ENCODE results near the gene TK1.
A peak's percentile ranks its signal among the peaks of the same experiment; 100 is the strongest.
"Not testable (repeated sequence)": the region's sequence is repeated elsewhere in the genome, so short reads cannot be mapped to it uniquely, and the experiment has no call there.

The TK1 gene

GRCh38 chr17:78186692-78187595 is at the start of gene TK1, which contains the start of gene AFMID:
TSS of gene TK1 (minus strand) at chr17:78187052. CDS start at chr17:78186994, 58 bp downstream.
TSS of gene AFMID (plus strand) at chr17:78187362. CDS start at chr17:78187371, 9 bp downstream.
- H3K4me1 ChIP-seq (ENCODE audit: control insufficient read depth in 2 of 2, insufficient read depth in 2 of 2, low read length in 2 of 2): peaks cover 11 to 17% of the 10 kb centered on the region in 2 donors
- peak within 1 kb of the TSS; percentile 72 to 81 for H3K9ac ChIP-seq (ENCODE audit: low read depth in 1 of 2, low read length in 2 of 2)

GRCh38 chr17:78235885-78236284 is 49.0 kb upstream of the TK1 start:
- Histone ChIP-seq H3K36me3 (ENCODE audit: control insufficient read depth in 2 of 2, insufficient read depth in 2 of 2, low read length in 2 of 2) (no peaks in the 10 kb centered on the region), H3K4me3 (ENCODE audit: low read length in 2 of 2) (no peak overlapping the region), H3K9me3 (ENCODE audit: control insufficient read depth in 2 of 2, low read length in 2 of 2) (no peaks in the 10 kb centered on the region), H3K9ac (ENCODE audit: low read depth in 1 of 2, low read length in 2 of 2) (no peak overlapping the region), H3K27ac (ENCODE audit: low read depth in 2 of 2, low read length in 2 of 2) (no peak overlapping the region), H3K27me3 (ENCODE audit: control insufficient read depth in 2 of 2, insufficient read depth in 2 of 2, low read length in 2 of 2) (peaks cover 14% of the 10 kb centered on the region in 2 donors), H3K4me1 (ENCODE audit: control insufficient read depth in 2 of 2, insufficient read depth in 2 of 2, low read length in 2 of 2) (no peaks in the 10 kb centered on the region)

More at GRCh38 chr17:78186692-78187595, at the start of gene TK1, which contains the start of gene AFMID:
- H3K27me3 ChIP-seq (ENCODE audit: control insufficient read depth in 2 of 2, insufficient read depth in 2 of 2, low read length in 2 of 2): no peaks in the 10 kb centered on the region
- H3K36me3 ChIP-seq (ENCODE audit: control insufficient read depth in 2 of 2, insufficient read depth in 2 of 2, low read length in 2 of 2): peaks cover 0 to 3% of the 10 kb centered on the region in 2 donors
- peak within 1 kb of the TSS; percentile 90 to 91 for H3K27ac ChIP-seq (ENCODE audit: low read depth in 2 of 2, low read length in 2 of 2)
- H3K9me3 ChIP-seq (ENCODE audit: control insufficient read depth in 2 of 2, low read length in 2 of 2): no peaks in the 10 kb centered on the region
- H3K4me3 ChIP-seq (ENCODE audit: low read length in 2 of 2): peak within 1 kb of the TSS; percentile 77 to 88

GRCh38 chr17:78235022-78235421 is 48.2 kb upstream of the TK1 start:
- H3K4me1 ChIP-seq (ENCODE audit: control insufficient read depth in 2 of 2, insufficient read depth in 2 of 2, low read length in 2 of 2); H3K9me3 ChIP-seq (ENCODE audit: control insufficient read depth in 2 of 2, low read length in 2 of 2); H3K27ac ChIP-seq (ENCODE audit: low read depth in 2 of 2, low read length in 2 of 2); H3K9ac ChIP-seq (ENCODE audit: low read depth in 1 of 2, low read length in 2 of 2); H3K36me3 ChIP-seq (ENCODE audit: control insufficient read depth in 2 of 2, insufficient read depth in 2 of 2, low read length in 2 of 2); H3K4me3 ChIP-seq (ENCODE audit: low read length in 2 of 2): not testable (repeated sequence)
- peaks cover 20 to 21% of the 10 kb centered on the region in 2 donors for H3K27me3 ChIP-seq (ENCODE audit: control insufficient read depth in 2 of 2, insufficient read depth in 2 of 2, low read length in 2 of 2)

- no peaks in the 10 kb centered on the region for H3K4me1 ChIP-seq (ENCODE audit: control insufficient read depth in 2 of 2, insufficient read depth in 2 of 2, low read length in 2 of 2)
These were observed 47.5 kb upstream of the TK1 start for GRCh38 chr17:78234261-78234865.

GRCh38 chr17:78233678-78234077 is 46.8 kb upstream of the TK1 start:
- Histone ChIP-seq H3K27me3 (ENCODE audit: control insufficient read depth in 2 of 2, insufficient read depth in 2 of 2, low read length in 2 of 2) (peaks cover 21 to 23% of the 10 kb centered on the region in 2 donors), H3K27ac (ENCODE audit: low read depth in 2 of 2, low read length in 2 of 2) (no peak overlapping the region), H3K4me1 (ENCODE audit: control insufficient read depth in 2 of 2, insufficient read depth in 2 of 2, low read length in 2 of 2) (no peaks in the 10 kb centered on the region), H3K9me3 (ENCODE audit: control insufficient read depth in 2 of 2, low read length in 2 of 2) (no peaks in the 10 kb centered on the region), H3K36me3 (ENCODE audit: control insufficient read depth in 2 of 2, insufficient read depth in 2 of 2, low read length in 2 of 2) (no peaks in the 10 kb centered on the region), H3K9ac (ENCODE audit: low read depth in 1 of 2, low read length in 2 of 2) (no peak overlapping the region), H3K4me3 (ENCODE audit: low read length in 2 of 2) (no peak overlapping the region)

More at GRCh38 chr17:78234261-78234865, 47.5 kb upstream of the TK1 start:
- H3K9me3 ChIP-seq (ENCODE audit: control insufficient read depth in 2 of 2, low read length in 2 of 2): no peaks in the 10 kb centered on the region
- H3K27ac ChIP-seq (ENCODE audit: low read depth in 2 of 2, low read length in 2 of 2): no peak overlapping the region
- H3K27me3 ChIP-seq (ENCODE audit: control insufficient read depth in 2 of 2, insufficient read depth in 2 of 2, low read length in 2 of 2): peaks cover 21 to 22% of the 10 kb centered on the region in 2 donors
- no peak overlapping the region for H3K4me3 ChIP-seq (ENCODE audit: low read length in 2 of 2)
- H3K9ac ChIP-seq (ENCODE audit: low read depth in 1 of 2, low read length in 2 of 2): no peak overlapping the region
- no peaks in the 10 kb centered on the region for H3K36me3 ChIP-seq (ENCODE audit: control insufficient read depth in 2 of 2, insufficient read depth in 2 of 2, low read length in 2 of 2)

GRCh38 chr17:78232859-78233173 is 46.0 kb upstream of the TK1 start:
- Histone ChIP-seq H3K27ac (ENCODE audit: low read depth in 2 of 2, low read length in 2 of 2) (no peak overlapping the region), H3K9ac (ENCODE audit: low read depth in 1 of 2, low read length in 2 of 2) (no peak overlapping the region), H3K36me3 (ENCODE audit: control insufficient read depth in 2 of 2, insufficient read depth in 2 of 2, low read length in 2 of 2) (no peaks in the 10 kb centered on the region), H3K4me1 (ENCODE audit: control insufficient read depth in 2 of 2, insufficient read depth in 2 of 2, low read length in 2 of 2) (no peaks in the 10 kb centered on the region), H3K4me3 (ENCODE audit: low read length in 2 of 2) (no peak overlapping the region), H3K9me3 (ENCODE audit: control insufficient read depth in 2 of 2, low read length in 2 of 2) (no peaks in the 10 kb centered on the region), H3K27me3 (ENCODE audit: control insufficient read depth in 2 of 2, insufficient read depth in 2 of 2, low read length in 2 of 2) (peaks cover 21 to 27% of the 10 kb centered on the region in 2 donors)

- no peak overlapping the region for H3K27ac ChIP-seq (ENCODE audit: low read depth in 2 of 2, low read length in 2 of 2)
- peaks cover 23 to 27% of the 10 kb centered on the region in 2 donors for H3K27me3 ChIP-seq (ENCODE audit: control insufficient read depth in 2 of 2, insufficient read depth in 2 of 2, low read length in 2 of 2)
- no peak overlapping the region for H3K9ac ChIP-seq (ENCODE audit: low read depth in 1 of 2, low read length in 2 of 2)
- no peaks in the 10 kb centered on the region for H3K9me3 ChIP-seq (ENCODE audit: control insufficient read depth in 2 of 2, low read length in 2 of 2)
- no peaks in the 10 kb centered on the region for H3K36me3 ChIP-seq (ENCODE audit: control insufficient read depth in 2 of 2, insufficient read depth in 2 of 2, low read length in 2 of 2)
- H3K4me1 ChIP-seq (ENCODE audit: control insufficient read depth in 2 of 2, insufficient read depth in 2 of 2, low read length in 2 of 2): no peaks in the 10 kb centered on the region
- no peak overlapping the region for H3K4me3 ChIP-seq (ENCODE audit: low read length in 2 of 2)
These were observed 45.4 kb upstream of the TK1 start for GRCh38 chr17:78231991-78232858.

GRCh38 chr17:78230996-78231935 is 44.4 kb upstream of the TK1 start, which contains the start of gene TMEM235:
TSS of gene TMEM235 (plus strand) at chr17:78231631. CDS start at chr17:78232024, 393 bp downstream.
- Histone ChIP-seq H3K36me3 (ENCODE audit: control insufficient read depth in 2 of 2, insufficient read depth in 2 of 2, low read length in 2 of 2) (no peaks in the 10 kb centered on the region), H3K9ac (ENCODE audit: low read depth in 1 of 2, low read length in 2 of 2) (no peak within 1 kb of the TSS), H3K27me3 (ENCODE audit: control insufficient read depth in 2 of 2, insufficient read depth in 2 of 2, low read length in 2 of 2) (peaks cover 24 to 27% of the 10 kb centered on the region in 2 donors), H3K9me3 (ENCODE audit: control insufficient read depth in 2 of 2, low read length in 2 of 2) (no peaks in the 10 kb centered on the region), H3K27ac (ENCODE audit: low read depth in 2 of 2, low read length in 2 of 2) (no peak within 1 kb of the TSS), H3K4me3 (ENCODE audit: low read length in 2 of 2) (no peak within 1 kb of the TSS), H3K4me1 (ENCODE audit: control insufficient read depth in 2 of 2, insufficient read depth in 2 of 2, low read length in 2 of 2) (no peaks in the 10 kb centered on the region)
